Muscle layer of colon (tissue), 2 donors: ENCODE data around the gene RIPK4.

Source experiments
- H3K27ac ChIP-seq: one replicate; pipeline ENCODE4 v1.7.0; 2013; ENCODE audit warnings: low read depth, mild to moderate bottlenecking, low read length, moderate library complexity
- H3K27me3 ChIP-seq, 2 donors: one replicate each; pipeline ENCODE4 v1.7.0; 2013; ENCODE audit warnings: low read length in 2 of 2, mild to moderate bottlenecking in 2 of 2; ENCODE audit not compliant: insufficient read depth in 2 of 2, control insufficient read depth in 1 of 2
- H3K36me3 ChIP-seq: one replicate; pipeline ENCODE4 v1.7.0; 2013; ENCODE audit warnings: mild to moderate bottlenecking, low read length; ENCODE audit not compliant: insufficient read depth
- H3K4me1 ChIP-seq: one replicate; pipeline ENCODE4 v1.7.0; 2013; ENCODE audit warnings: mild to moderate bottlenecking, low read length; ENCODE audit not compliant: insufficient read depth
- H3K4me3 ChIP-seq, 2 donors: one replicate each; pipeline ENCODE4 v1.7.0; 2013; ENCODE audit warnings: low read length in 2 of 2, low read depth in 1 of 2, mild to moderate bottlenecking in 1 of 2, moderate library complexity in 1 of 2
- H3K9ac ChIP-seq: one replicate; pipeline ENCODE4 v1.7.0; 2013; ENCODE audit warnings: low read length
- H3K9me3 ChIP-seq: one replicate; pipeline ENCODE4 v1.7.0; 2013; ENCODE audit warnings: mild to moderate bottlenecking, low read length
- donor health status: abdominal sarcoma.
- donor health status: Adenocarcinoma of cecum.

Gene RIPK4

GRCh38 chr21:41691205-41692184 is 75.4 kb downstream of the RIPK4 start:
- Histone ChIP-seq H3K27me3 (peaks cover 0 to 3% of the 10 kb centered on the region in 2 donors), H3K27ac (no peak overlapping the region), H3K36me3 (no peaks in the 10 kb centered on the region), H3K9ac (no peak overlapping the region), H3K4me3 (no peak overlapping the region), H3K9me3 (no peaks in the 10 kb centered on the region), H3K4me1 (no peaks in the 10 kb centered on the region)
